Cardiac septum (tissue), 1 donor: ENCODE data around the gene TBC1D2. TPM values are rescaled to one million over a fixed set of nuclear protein-coding genes. Genes with fewer than 3 reads are reported as not detected.

Experiments
- DNase-seq: peaks from one replicate; pipeline ENCODE4 v3.0.0-alpha.2; 2020; ENCODE audit warnings: low spot score
- intact Hi-C: fragments of 100-400 bp; cut with DNase I; formaldehyde crosslinking; loops from one replicate; pipeline ENCODE4 v1.14.0; 2022
- total RNA-seq: library from RNA; stranded (reverse); fragmentation: NEBNext Ultra II Directional; extraction: Animal tissue kit (Norgen Biotek cat#: 25700); gene quantifications from one replicate; pipeline ENCODE4 v1.2.1, GENCODE V29; 2021
- donor health status: DM: no; HTN: no; CAD: no.

Gene TBC1D2
- total RNA-seq, 1 donor from 2014 or later: 2.0 TPM

GRCh38 chr9:98222885-98223691 lies 32.4 kb downstream of the TBC1D2 start:
- DNase-seq: peak; percentile 56
- intact Hi-C loops: no loop called here

- peak; percentile 64 for DNase-seq
- intact Hi-C loops: no loop called here
Measured at GRCh38 chr9:98220911-98221310, 34.5 kb downstream of the TBC1D2 start.

GRCh38 chr9:98219794-98220370 lies 35.6 kb downstream of the TBC1D2 start:
- peak; percentile 22 for DNase-seq
- intact Hi-C loops: no loop called here

GRCh38 chr9:98219364-98219716 lies 36.1 kb downstream of the TBC1D2 start:
- intact Hi-C loops: no loop called here
- no peak for DNase-seq

GRCh38 chr9:98218562-98219363 lies 36.7 kb downstream of the TBC1D2 start:
- peak; percentile 20 for DNase-seq
- intact Hi-C loops: no loop called here

GRCh38 chr9:98217255-98217654 lies 38.2 kb downstream of the TBC1D2 start:
- DNase-seq: no peak
- intact Hi-C loops: no loop called here

- intact Hi-C loops: no loop called here
- DNase-seq: no peak
Measured at GRCh38 chr9:98216391-98216790, 39.1 kb downstream of the TBC1D2 start.

- intact Hi-C loops: no loop called here
Measured at GRCh38 chr9:98215821-98216220, 39.6 kb downstream of the TBC1D2 start.

GRCh38 chr9:98215271-98215670 lies 40.2 kb downstream of the TBC1D2 start:
- DNase-seq: no peak
- intact Hi-C loops: no loop called here

More at GRCh38 chr9:98215821-98216220, 39.6 kb downstream of the TBC1D2 start:
- no peak for DNase-seq

GRCh38 chr9:98214811-98215210 lies 40.6 kb downstream of the TBC1D2 start:
- no peak for DNase-seq
- intact Hi-C loops: no loop called here

- DNase-seq: no peak
- intact Hi-C loops: no loop called here
Measured at GRCh38 chr9:98211260-98211659, 44.2 kb downstream of the TBC1D2 start.

GRCh38 chr9:98210435-98210834 lies 45.0 kb downstream of the TBC1D2 start:
- DNase-seq: no peak
- intact Hi-C loops: no loop called here

- intact Hi-C loops: loop anchor here (5.0 kb wide), 1 partner anchor 137 kb away; no protein-coding TSS in a partner anchor
Measured at GRCh38 chr9:98209530-98209929, 45.9 kb downstream of the TBC1D2 start.

GRCh38 chr9:98208635-98209034 lies 46.8 kb downstream of the TBC1D2 start:
- intact Hi-C loops: loop anchor here (5.0 kb wide), 1 partner anchor 136 kb away; no protein-coding TSS in a partner anchor
- no peak for DNase-seq

More at GRCh38 chr9:98209530-98209929, 45.9 kb downstream of the TBC1D2 start:
- no peak for DNase-seq

GRCh38 chr9:98207606-98208005 lies 47.8 kb downstream of the TBC1D2 start:
- intact Hi-C loops: loop anchor here (5.0 kb wide), 1 partner anchor 135 kb away; no protein-coding TSS in a partner anchor
- DNase-seq: no peak

- intact Hi-C loops: loop anchor here (5.0 kb wide), 1 partner anchor 134 kb away; no protein-coding TSS in a partner anchor
- DNase-seq: no peak
Measured at GRCh38 chr9:98206754-98207153, 48.7 kb downstream of the TBC1D2 start.

GRCh38 chr9:98204692-98205091 lies 50.8 kb downstream of the TBC1D2 start:
- DNase-seq: no peak
- intact Hi-C loops: loop anchor here (1.0 to 5.0 kb wide), 2 partner anchors 59 to 132 kb away; no protein-coding TSS in a partner anchor

- intact Hi-C loops: no loop called here
- DNase-seq: no peak
Measured at GRCh38 chr9:98203153-98203552, 52.3 kb downstream of the TBC1D2 start.

GRCh38 chr9:98202252-98202651 lies 53.2 kb downstream of the TBC1D2 start:
- intact Hi-C loops: no loop called here

GRCh38 chr9:98201749-98202148 lies 53.7 kb downstream of the TBC1D2 start:
- intact Hi-C loops: no loop called here

More at GRCh38 chr9:98202252-98202651, 53.2 kb downstream of the TBC1D2 start:
- no peak for DNase-seq

More at GRCh38 chr9:98201749-98202148, 53.7 kb downstream of the TBC1D2 start:
- DNase-seq: no peak
